ENCODE data around the gene PRDM11. TPM values are rescaled to one million over a fixed set of nuclear protein-coding genes. Genes with fewer than 3 reads are reported as not detected.

Gene PRDM11
- total and polyA plus RNA-seq, 2 of the 8 experiments (the other 6 are each of a cell fraction or from before 2014, with no cell fraction given) = 3.6 to 11.7 TPM

GRCh38 chr11:45253640-45254039 is 107.2 kb downstream of the PRDM11 start (continued):
- TF ChIP-seq, protein P1, sequence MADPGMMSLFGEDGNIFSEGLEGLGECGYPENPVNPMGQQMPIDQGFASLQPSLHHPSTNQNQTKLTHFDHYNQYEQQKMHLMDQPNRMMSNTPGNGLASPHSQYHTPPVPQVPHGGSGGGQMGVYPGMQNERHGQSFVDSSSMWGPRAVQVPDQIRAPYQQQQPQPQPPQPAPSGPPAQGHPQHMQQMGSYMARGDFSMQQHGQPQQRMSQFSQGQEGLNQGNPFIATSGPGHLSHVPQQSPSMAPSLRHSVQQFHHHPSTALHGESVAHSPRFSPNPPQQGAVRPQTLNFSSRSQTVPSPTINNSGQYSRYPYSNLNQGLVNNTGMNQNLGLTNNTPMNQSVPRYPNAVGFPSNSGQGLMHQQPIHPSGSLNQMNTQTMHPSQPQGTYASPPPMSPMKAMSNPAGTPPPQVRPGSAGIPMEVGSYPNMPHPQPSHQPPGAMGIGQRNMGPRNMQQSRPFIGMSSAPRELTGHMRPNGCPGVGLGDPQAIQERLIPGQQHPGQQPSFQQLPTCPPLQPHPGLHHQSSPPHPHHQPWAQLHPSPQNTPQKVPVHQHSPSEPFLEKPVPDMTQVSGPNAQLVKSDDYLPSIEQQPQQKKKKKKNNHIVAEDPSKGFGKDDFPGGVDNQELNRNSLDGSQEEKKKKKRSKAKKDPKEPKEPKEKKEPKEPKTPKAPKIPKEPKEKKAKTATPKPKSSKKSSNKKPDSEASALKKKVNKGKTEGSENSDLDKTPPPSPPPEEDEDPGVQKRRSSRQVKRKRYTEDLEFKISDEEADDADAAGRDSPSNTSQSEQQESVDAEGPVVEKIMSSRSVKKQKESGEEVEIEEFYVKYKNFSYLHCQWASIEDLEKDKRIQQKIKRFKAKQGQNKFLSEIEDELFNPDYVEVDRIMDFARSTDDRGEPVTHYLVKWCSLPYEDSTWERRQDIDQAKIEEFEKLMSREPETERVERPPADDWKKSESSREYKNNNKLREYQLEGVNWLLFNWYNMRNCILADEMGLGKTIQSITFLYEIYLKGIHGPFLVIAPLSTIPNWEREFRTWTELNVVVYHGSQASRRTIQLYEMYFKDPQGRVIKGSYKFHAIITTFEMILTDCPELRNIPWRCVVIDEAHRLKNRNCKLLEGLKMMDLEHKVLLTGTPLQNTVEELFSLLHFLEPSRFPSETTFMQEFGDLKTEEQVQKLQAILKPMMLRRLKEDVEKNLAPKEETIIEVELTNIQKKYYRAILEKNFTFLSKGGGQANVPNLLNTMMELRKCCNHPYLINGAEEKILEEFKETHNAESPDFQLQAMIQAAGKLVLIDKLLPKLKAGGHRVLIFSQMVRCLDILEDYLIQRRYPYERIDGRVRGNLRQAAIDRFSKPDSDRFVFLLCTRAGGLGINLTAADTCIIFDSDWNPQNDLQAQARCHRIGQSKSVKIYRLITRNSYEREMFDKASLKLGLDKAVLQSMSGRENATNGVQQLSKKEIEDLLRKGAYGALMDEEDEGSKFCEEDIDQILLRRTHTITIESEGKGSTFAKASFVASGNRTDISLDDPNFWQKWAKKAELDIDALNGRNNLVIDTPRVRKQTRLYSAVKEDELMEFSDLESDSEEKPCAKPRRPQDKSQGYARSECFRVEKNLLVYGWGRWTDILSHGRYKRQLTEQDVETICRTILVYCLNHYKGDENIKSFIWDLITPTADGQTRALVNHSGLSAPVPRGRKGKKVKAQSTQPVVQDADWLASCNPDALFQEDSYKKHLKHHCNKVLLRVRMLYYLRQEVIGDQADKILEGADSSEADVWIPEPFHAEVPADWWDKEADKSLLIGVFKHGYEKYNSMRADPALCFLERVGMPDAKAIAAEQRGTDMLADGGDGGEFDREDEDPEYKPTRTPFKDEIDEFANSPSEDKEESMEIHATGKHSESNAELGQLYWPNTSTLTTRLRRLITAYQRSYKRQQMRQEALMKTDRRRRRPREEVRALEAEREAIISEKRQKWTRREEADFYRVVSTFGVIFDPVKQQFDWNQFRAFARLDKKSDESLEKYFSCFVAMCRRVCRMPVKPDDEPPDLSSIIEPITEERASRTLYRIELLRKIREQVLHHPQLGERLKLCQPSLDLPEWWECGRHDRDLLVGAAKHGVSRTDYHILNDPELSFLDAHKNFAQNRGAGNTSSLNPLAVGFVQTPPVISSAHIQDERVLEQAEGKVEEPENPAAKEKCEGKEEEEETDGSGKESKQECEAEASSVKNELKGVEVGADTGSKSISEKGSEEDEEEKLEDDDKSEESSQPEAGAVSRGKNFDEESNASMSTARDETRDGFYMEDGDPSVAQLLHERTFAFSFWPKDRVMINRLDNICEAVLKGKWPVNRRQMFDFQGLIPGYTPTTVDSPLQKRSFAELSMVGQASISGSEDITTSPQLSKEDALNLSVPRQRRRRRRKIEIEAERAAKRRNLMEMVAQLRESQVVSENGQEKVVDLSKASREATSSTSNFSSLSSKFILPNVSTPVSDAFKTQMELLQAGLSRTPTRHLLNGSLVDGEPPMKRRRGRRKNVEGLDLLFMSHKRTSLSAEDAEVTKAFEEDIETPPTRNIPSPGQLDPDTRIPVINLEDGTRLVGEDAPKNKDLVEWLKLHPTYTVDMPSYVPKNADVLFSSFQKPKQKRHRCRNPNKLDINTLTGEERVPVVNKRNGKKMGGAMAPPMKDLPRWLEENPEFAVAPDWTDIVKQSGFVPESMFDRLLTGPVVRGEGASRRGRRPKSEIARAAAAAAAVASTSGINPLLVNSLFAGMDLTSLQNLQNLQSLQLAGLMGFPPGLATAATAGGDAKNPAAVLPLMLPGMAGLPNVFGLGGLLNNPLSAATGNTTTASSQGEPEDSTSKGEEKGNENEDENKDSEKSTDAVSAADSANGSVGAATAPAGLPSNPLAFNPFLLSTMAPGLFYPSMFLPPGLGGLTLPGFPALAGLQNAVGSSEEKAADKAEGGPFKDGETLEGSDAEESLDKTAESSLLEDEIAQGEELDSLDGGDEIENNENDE (IDR thresholded peaks at IDR 0.05; ENCODE audit: insufficient replicate concordance, low read length) = no peak
- TF ChIP-seq CBX8 (IDR thresholded peaks at IDR 0.05; ENCODE audit: borderline replicate concordance, low read depth, low read length) (no peak), RFX5 (IDR thresholded peaks at IDR 0.05; ENCODE audit: borderline replicate concordance, low read depth, low read length) (no peak), POU5F1 (IDR thresholded peaks at IDR 0.05; ENCODE audit: low read depth, low read length) (no peak), HDAC2 (IDR thresholded peaks at IDR 0.05; ENCODE audit: borderline replicate concordance in 1 of 2, low read depth in 2 of 2, low read length in 2 of 2) (no peak), SIN3A (conservative IDR thresholded peaks at IDR 0.05 in 1 of 2, IDR thresholded peaks at IDR 0.05 in 1 of 2; ENCODE audit: low read depth in 1 of 2, low read length in 2 of 2) (no peak), EGR1 (IDR thresholded peaks at IDR 0.05; ENCODE audit: borderline replicate concordance, low read depth, low read length) (no peak), BCL11A (IDR thresholded peaks at IDR 0.05; ENCODE audit: low read depth in 2 of 2, low read length in 2 of 2) (no peak), RNF2 (IDR thresholded peaks at IDR 0.05; ENCODE audit: borderline replicate concordance, low read depth, low read length, missing control alignments, poor library complexity, severe bottlenecking) (no peak)

All from H1 (cell line).